ENCODE results near the gene MTERF2. TPM values are rescaled to one million over a fixed set of nuclear protein-coding genes. Genes with fewer than 3 reads are reported as not detected.

Gene MTERF2
- total RNA-seq, 1 experiment from 2014 or later, result 5.0 TPM

DNA sequence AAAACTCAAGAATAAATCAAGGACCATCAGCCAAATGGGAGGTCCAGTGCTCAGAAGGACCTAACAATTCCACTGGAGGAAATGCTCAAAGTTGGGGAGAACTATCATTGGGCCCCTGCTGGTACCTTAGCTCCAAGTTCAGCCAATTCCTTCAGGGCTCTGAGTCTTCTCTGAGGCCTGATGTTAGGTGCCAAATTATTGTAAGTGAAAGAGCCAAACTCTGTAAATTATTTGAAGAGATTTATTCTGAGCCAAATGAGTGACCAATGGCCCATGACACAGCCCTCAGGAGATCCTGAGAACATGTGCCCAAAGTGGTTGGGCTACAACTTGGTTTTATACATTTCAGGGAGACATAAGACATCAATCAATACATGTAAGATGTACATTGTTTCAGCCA lies 39.5 kb downstream of the MTERF2 start:
- H3K79me1 ChIP-seq (ENCODE audit: insufficient read depth, low read depth, low read length, poor library complexity, severe bottlenecking), result no peaks in the 10 kb centered on the region
- H3K18ac ChIP-seq (ENCODE audit: insufficient read length, low read depth, low read length), result no peak overlapping the region
- no peaks in the 10 kb centered on the region for H3K79me2 ChIP-seq (ENCODE audit: insufficient read depth, low read length)
- peaks cover 30% of the 10 kb centered on the region for H3K9me3 ChIP-seq (ENCODE audit: control insufficient read depth, low read depth, low read length)
- DNase-seq, result no peak
- H4K91ac ChIP-seq (ENCODE audit: insufficient read length, low read depth, low read length), result no peak overlapping the region
- H3K27me3 ChIP-seq (ENCODE audit: insufficient read depth, low read length), result no peaks in the 10 kb centered on the region
- no peak overlapping the region for H2BK12ac ChIP-seq (ENCODE audit: insufficient read length, low read depth, low read length)
- no peak overlapping the region for H3K4ac ChIP-seq (ENCODE audit: low read depth, low read length)
- no peak overlapping the region for H3K23ac ChIP-seq (ENCODE audit: insufficient read length, low read depth, low read length)
- H3T11ph ChIP-seq (ENCODE audit: low read length), result no peak overlapping the region
- Mint-ChIP-seq H3K4me1 (no peaks in the 10 kb centered on the region), H3K4me3 (no peak overlapping the region), H3K9me3 (peaks cover 55 to 57% of the 10 kb centered on the region in 2 experiments), H3K36me3 (ENCODE audit: insufficient read depth in 1 of 3, low read depth in 3 of 3) (peaks cover 3 to 18% (median 8%) of the 10 kb centered on the region in 3 experiments; a peak in 6 of 7 replicates), H3K27me3 (ENCODE audit: low read depth) (peaks cover 24% of the 10 kb centered on the region), H3K27ac (no peak overlapping the region)
- H2BK15ac ChIP-seq (ENCODE audit: low read depth, low read length), result no peak overlapping the region
- H3K4me2 ChIP-seq (ENCODE audit: insufficient read depth, insufficient read length, low read length), result no peak overlapping the region
- H2BK20ac ChIP-seq (ENCODE audit: low read depth, low read length, poor library complexity, severe bottlenecking), result no peak overlapping the region
- no peaks in the 10 kb centered on the region for H4K20me1 ChIP-seq (ENCODE audit: control insufficient read depth, insufficient read depth, insufficient read length)
- H3K56ac ChIP-seq (ENCODE audit: insufficient read length, low read depth, low read length), result no peak overlapping the region
- TF ChIP-seq, protein P1, sequence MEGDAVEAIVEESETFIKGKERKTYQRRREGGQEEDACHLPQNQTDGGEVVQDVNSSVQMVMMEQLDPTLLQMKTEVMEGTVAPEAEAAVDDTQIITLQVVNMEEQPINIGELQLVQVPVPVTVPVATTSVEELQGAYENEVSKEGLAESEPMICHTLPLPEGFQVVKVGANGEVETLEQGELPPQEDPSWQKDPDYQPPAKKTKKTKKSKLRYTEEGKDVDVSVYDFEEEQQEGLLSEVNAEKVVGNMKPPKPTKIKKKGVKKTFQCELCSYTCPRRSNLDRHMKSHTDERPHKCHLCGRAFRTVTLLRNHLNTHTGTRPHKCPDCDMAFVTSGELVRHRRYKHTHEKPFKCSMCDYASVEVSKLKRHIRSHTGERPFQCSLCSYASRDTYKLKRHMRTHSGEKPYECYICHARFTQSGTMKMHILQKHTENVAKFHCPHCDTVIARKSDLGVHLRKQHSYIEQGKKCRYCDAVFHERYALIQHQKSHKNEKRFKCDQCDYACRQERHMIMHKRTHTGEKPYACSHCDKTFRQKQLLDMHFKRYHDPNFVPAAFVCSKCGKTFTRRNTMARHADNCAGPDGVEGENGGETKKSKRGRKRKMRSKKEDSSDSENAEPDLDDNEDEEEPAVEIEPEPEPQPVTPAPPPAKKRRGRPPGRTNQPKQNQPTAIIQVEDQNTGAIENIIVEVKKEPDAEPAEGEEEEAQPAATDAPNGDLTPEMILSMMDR (conservative IDR thresholded peaks at IDR 0.05), result no peak
- no peak overlapping the region for H3K14ac ChIP-seq (ENCODE audit: insufficient read depth, low read length)
- H3K9ac ChIP-seq (ENCODE audit: extremely low read depth, insufficient read length, low read length), result no peak overlapping the region
- H2BK5ac ChIP-seq (ENCODE audit: insufficient read length, low read length), result no peak overlapping the region
- no peak overlapping the region for H3K27ac ChIP-seq (ENCODE audit: insufficient read length, low read depth, low read length)
- H4K5ac ChIP-seq (ENCODE audit: insufficient read length, low read depth, low read length), result no peak overlapping the region
- H3K23me2 ChIP-seq (ENCODE audit: insufficient read length, low read depth, low read length, poor library complexity, severe bottlenecking), result no peaks in the 10 kb centered on the region
- no peak overlapping the region for H2AFZ ChIP-seq (ENCODE audit: low read length)
- H3K4me1 ChIP-seq (ENCODE audit: insufficient read depth, low read length), result no peaks in the 10 kb centered on the region
- H2BK120ac ChIP-seq (ENCODE audit: low read depth, low read length, poor library complexity, severe bottlenecking), result no peak overlapping the region
- no peak overlapping the region for H2AK5ac ChIP-seq (ENCODE audit: insufficient read length, low read length)
- H4K8ac ChIP-seq (replicated peaks; ENCODE audit: insufficient read length, low read depth, low read length), result no peak overlapping the region

Measured in H9 (cell line).